SK-N-MC (cell line): ENCODE measurements around the gene COL4A3.

Experiments used
- EZH2 ChIP-seq: fragments of 200-600 bp; sonication (generic); IDR thresholded peaks from one replicate; pipeline ENCODE4 v1.6.1; 2017; ENCODE audit warnings: antibody characterized with exemption
- FOXP2 ChIP-seq: optimal IDR thresholded peaks from 2 replicates; pipeline ENCODE3; 2011; ENCODE audit warnings: mild to moderate bottlenecking, moderate library complexity; ENCODE audit not compliant: insufficient read depth; ENCODE audit errors: extremely low read length, control extremely low read depth
- POLR2AphosphoS5 ChIP-seq: IDR thresholded peaks from 2 replicates; pipeline ENCODE4 v1.6.1; 2012; ENCODE audit warnings: mild to moderate bottlenecking, low read depth, low read length, borderline replicate concordance

GRCh38 chr2:227214622-227215041 is 50.2 kb downstream of the COL4A3 start:
- TF ChIP-seq EZH2 (no peak), POLR2AphosphoS5 (no peak), FOXP2 (no peak)
